GM19035 (cell line): ENCODE measurements around the gene NME2.
A peak's percentile ranks its signal among the peaks of the same experiment; 100 is the strongest.
"Not testable (repeated sequence)": the region's sequence is repeated elsewhere in the genome, so short reads cannot be mapped to it uniquely, and the experiment has no call there.

Experiments used
- ATAC-seq: cut with Tn5 transposase; IDR thresholded peaks from one replicate; pipeline ENCODE4 v1.9.1; 2021; ENCODE audit not compliant: unreplicated experiment

The NME2 gene

DNA sequence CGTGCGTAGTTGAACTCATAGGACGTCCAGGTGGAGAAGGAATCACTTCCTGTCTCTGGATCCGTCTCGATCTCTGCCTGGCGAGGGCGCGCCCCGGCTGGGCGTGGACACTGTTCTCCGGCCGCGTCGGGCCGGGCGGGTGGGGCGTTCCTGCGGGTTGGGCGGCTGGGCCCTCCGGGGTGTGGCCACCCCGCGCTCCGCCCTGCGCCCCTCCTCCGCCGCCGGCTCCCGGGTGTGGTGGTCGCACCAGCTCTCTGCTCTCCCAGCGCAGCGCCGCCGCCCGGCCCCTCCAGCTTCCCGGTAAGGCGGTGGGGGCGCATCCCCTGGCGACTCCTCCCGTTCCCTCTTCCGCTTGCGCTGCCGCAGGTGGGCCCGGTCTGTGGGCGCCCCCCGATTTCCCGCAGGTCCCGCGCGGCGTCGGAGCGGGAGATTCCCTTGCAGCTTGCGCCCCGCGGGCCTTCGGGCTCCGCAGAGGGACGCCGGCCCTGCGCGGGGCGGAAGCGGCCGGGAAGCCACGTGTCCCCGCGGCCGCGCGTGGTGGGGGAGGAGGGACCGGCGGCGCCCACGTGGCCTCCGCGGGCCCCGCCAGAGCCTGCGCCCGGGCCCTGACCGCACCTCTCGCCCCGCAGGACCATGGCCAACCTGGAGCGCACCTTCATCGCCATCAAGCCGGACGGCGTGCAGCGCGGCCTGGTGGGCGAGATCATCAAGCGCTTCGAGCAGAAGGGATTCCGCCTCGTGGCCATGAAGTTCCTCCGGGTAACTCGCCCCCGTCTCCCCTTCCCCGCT is at the start of gene NME2:
NME2 (plus strand) TSS at position 214 of the 789 bp plus-strand sequence; CDS start at position 634, 420 bp downstream.
- peak; percentile 90 for ATAC-seq

DNA sequence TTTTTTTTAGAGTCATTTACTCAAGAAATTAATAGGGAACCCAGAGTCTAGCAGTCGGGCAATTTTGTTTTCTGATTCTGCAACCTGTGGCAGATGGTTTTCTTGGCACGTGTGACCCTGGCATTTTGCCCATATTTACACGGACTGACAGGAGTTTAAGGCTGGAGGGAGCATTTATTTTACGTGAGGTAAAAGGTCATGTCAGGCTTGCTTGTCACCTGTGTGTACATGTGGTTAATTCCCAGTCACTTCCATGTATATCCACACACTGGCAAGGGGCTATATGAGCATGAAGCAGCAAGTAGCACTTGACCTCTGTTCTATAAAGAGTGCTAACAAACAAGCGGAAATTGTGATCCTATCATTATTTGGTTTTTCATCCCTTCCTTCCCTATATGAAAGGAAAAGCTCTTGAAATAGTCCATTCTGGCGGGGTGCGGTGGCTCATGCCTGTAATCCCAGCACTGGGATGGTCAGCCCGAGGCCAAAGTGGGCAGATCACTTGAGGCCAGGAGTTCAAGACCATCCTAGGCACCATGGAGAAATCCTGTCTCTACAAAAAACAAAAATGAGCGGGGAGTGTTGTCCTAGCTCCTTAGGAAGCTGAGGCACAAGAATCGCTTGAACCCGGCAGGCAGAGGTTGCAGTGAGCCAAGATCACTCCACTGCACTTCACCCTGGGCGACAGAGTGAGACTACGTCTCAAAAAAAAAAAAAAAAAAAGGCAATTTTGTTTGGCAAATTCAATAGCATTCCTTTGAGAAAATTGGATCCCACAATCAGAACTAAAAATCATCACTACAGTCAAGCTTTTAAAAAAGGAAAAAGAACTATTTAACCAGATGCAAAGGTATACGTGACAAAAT is 47.6 kb upstream of the NME2 start:
- no peak for ATAC-seq

- ATAC-seq, result peak; percentile 23
These were observed 46.5 kb upstream of the NME2 start for GRCh38 chr17:51119415-51120356.

- ATAC-seq, result peak; percentile 32
These were observed 45.9 kb upstream of the NME2 start for GRCh38 chr17:51120357-51120738.

GRCh38 chr17:51120739-51121619 is 45.2 kb upstream of the NME2 start, which contains the start of gene SPAG9:
TSS of gene SPAG9 (minus strand) at chr17:51120868. CDS start at chr17:51120656, 212 bp downstream.
- peak; percentile 71 for ATAC-seq

DNA sequence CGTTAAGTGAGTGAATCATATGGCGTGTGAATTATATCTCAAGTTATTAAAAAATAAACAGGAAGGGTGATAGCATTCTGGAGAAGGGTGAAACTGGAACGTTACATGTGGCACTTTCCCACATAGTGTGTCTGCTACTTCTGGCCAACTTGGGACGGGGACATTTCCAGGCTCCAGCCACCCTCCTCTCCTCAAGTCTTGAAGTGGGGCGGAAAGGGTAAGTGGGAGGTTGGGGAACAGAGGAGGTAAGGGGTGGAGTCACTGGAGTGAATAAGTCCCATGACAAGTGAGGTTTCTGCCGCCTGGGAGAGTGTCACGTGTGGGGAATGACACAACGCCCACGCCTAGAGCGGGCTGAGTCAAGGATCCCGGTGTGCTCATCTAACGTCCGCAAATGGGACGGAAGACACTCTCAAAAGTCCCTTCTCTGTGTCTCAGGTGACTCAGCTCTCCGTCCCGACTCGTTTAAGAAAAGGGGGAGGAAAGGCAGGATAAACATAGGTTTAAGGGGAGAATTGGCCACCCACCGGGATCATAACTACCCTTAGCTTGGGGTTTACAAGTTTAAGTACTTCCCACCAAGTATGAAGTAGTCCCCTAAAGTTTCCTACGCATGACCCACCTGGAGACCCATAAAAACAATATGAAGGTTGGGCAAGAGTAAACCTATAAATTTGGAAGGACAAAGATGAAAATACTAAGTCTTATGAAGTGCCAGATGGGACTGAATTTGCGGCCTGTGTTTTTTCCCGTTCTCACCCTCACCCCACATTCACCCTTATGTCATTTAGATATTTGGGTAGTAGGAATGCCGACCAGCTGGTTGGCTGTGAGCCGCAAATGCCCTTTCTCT is 44.4 kb upstream of the NME2 start:
- ATAC-seq, result no peak

DNA sequence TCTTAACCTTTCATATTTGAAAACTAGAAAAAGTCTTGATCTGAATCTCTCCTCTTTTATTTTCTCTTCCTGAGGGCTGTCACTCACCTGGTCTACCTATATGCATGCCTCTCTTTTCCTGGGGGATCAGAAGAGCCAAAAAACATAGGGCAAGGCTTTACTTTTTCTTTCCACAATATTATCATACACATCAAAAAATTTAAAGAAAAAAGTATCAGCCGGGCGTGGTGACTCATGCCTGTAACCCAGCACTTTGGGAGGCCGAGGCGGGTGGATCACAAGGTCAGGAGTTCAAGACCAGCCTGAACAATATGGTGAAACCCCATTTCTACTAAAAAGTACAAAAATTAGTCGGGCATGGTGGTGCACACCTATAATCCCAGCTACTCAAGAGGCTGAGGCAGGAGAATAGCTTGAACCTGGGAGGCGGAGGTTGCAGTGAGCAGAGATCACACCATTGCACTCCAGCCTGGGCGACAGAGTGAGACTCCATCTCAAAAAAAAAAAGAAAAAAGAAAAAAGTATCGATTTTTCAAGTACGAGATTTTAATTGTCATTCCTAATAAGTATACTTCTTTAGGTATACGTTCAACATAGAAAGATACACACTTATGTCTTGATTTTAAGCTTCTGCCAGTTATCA is 43.6 kb upstream of the NME2 start:
- not testable (repeated sequence) for ATAC-seq

- ATAC-seq, result no peak
These were observed 41.3 kb upstream of the NME2 start for GRCh38 chr17:51124640-51125503.

GRCh38 chr17:51128076-51128475 is 38.1 kb upstream of the NME2 start:
- no peak for ATAC-seq

GRCh38 chr17:51132964-51133319 is 33.3 kb upstream of the NME2 start:
- no peak for ATAC-seq

DNA sequence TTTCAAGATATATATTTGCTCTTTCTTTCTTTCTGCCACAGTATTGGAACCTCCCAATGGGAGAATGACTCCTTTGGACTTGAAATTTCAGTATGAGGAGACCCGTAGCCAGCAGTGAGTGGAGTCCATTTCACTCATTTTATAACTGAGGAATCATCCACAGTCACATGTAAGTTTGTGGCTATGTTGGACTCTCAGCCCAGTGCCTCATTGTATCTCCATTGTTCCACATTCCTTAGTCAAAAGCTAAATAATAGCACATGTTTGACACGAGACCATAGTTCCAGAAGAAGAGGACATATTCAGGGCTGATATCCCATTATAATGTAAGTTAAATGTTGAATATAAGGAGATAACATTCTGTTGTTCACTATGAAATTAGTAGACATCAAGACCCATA is 32.8 kb upstream of the NME2 start:
- no peak for ATAC-seq

DNA sequence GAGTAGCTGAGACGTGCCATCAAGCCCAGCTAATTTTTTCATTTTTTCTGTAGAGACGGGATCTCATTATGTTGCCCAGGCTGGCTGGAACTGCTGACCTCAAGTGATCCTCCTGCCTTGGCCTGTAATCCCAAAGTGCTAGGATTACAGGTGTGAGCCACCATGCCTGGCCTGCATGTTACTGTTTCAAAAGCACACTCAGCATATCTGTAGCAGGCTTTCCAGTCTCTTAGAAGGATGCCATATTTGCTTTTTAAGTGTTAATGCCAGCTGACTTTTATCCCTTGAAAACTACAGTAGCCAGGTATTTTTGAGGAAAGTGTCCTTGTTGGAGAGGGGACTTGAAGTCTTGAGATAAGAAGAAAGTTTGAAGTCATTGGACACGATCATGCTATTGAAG is 30.3 kb upstream of the NME2 start:
- no peak for ATAC-seq

DNA sequence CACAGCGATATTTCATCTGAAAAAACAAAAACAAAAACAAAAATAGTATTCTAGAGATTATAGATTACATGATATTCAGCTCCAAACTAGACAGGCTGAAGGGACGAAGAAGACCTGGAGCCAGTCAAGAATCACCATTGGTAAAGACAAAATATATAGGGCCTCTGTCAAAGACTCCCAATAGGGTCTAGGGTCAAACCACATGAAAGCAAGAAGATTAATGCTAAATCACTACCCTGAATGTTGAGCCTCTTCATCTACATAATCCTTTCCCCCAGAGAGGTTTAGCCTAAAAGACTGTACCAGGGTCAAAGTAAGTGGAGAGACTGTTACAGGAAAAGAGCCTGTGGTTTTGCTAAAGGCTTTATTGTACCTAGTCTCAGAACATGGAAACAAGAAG is 23.6 kb upstream of the NME2 start:
- no peak for ATAC-seq

- ATAC-seq, result no peak
These were observed 21.8 kb upstream of the NME2 start for GRCh38 chr17:51144266-51145022.

DNA sequence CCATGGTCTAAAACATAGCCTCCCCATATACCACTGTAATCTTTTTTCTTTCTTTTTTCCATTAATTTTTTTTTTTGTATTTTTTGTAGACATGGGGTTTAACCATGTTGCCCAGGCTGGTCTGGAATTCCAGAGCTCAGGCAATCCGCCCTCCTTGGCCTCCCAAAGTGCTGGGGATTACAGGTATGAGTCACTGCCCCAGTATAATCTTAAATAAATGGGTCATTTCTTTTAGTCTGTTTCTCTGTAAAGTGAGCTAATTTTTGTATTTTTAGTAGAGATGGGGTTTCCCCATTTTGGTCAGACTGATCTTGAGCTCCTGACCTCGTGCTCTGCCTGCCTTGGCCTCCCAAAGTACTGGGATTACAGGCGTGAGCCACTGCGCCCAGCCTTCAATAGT is 18.6 kb upstream of the NME2 start:
- no peak for ATAC-seq

- ATAC-seq, result no peak
These were observed 17.0 kb upstream of the NME2 start for GRCh38 chr17:51149163-51149562.

DNA sequence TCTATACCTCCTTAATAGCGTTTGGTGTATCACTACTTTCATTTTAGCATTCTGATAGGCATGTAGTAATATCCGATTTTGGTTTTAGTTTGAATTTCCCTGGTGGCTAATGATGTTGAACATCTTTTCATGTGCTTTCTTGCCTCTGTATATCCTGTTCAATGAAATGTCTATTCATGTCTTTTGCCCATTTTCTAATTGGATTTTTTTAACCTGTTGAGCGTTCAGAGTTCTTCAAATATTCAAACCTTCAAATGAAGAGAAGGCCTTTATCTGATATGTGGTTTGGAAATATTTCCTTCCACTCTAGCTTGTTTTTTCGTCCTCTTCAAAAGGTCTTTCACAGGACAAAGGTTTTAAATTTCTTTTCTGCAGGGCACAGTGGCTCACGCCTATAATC is 15.3 kb upstream of the NME2 start:
- no peak for ATAC-seq
